ENCODE data around the gene CMTM3. TPM values are rescaled to one million over a fixed set of nuclear protein-coding genes. Genes with fewer than 3 reads are reported as not detected.

CMTM3 gene
- total and polyA plus RNA-seq, 9 of the 15 experiments (the other 6 are each of a cell fraction or from before 2014, with no cell fraction given) = 4.6 to 33.4 (median 17.5) TPM

DNA sequence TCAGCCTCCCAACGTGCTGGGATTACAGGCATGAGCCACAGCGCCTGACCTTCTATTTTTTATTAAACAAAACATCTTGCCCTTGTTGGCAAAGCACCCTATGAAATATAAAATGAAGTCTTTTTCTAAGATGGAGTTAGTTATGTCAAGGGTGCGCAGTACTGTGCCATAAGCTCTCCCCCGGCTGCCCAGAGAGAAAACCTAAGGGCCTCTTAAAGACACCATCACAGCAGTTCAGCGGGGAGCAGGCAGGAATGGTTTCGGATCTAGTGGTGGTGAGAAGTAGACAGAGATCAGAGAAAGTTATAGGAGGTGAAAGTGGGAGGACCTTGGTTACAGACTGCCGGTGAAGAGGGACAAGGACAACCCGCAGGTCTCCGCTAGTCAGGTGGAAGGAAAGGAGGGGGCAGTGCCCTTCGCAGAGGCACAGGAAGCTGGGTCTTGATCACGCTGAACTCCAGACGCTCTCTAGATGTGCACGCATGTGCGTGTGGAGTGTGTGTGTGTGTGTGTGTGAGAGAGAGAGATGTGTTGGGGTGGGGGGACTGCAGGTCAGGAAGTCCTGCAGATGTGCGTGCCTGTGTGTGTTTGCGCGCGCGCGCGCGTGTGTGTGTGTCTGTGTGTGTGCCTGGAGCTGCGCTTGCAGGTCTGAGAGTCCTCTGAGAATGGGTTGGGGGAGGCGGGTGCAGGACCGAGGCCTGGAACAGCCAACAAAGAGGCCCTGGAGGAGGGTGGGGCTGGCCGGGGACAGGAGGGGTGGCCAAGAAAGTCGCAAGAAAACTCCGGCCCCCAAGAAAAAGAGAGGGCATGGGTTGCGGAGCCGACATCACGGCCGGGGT, 748 bp upstream of the CMTM3 start (continued):
- TF ChIP-seq ZNF274 (IDR thresholded peaks at IDR 0.05; ENCODE audit: borderline replicate concordance, low read depth, low read length) = no peak
- no peak for TF ChIP-seq JUND (IDR thresholded peaks at IDR 0.05; ENCODE audit: borderline replicate concordance, low read depth, low read length)
- no peak for TF ChIP-seq JUND (tag; IDR thresholded peaks at IDR 0.05; ENCODE audit: borderline replicate concordance, low read depth, low read length)
- TF ChIP-seq POLR2AphosphoS2 (IDR thresholded peaks at IDR 0.05; ENCODE audit: low read length) = no peak
- no peak for TF ChIP-seq FOXJ3 (CRISPR knock-in tag; IDR thresholded peaks at IDR 0.05)
- TF ChIP-seq, protein P1, sequence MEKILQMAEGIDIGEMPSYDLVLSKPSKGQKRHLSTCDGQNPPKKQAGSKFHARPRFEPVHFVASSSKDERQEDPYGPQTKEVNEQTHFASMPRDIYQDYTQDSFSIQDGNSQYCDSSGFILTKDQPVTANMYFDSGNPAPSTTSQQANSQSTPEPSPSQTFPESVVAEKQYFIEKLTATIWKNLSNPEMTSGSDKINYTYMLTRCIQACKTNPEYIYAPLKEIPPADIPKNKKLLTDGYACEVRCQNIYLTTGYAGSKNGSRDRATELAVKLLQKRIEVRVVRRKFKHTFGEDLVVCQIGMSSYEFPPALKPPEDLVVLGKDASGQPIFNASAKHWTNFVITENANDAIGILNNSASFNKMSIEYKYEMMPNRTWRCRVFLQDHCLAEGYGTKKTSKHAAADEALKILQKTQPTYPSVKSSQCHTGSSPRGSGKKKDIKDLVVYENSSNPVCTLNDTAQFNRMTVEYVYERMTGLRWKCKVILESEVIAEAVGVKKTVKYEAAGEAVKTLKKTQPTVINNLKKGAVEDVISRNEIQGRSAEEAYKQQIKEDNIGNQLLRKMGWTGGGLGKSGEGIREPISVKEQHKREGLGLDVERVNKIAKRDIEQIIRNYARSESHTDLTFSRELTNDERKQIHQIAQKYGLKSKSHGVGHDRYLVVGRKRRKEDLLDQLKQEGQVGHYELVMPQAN (IDR thresholded peaks at IDR 0.05; ENCODE audit: borderline replicate concordance) = 0 out of 2 replicates have a peak, but pooled peaks have one; percentile 60
- TF ChIP-seq RB1 (IDR thresholded peaks at IDR 0.05; ENCODE audit: low read depth) = no peak
- no peak for TF ChIP-seq EP300 (IDR thresholded peaks at IDR 0.05; ENCODE audit: low read length)
- TF ChIP-seq ZNF707 (CRISPR knock-in tag; conservative IDR thresholded peaks at IDR 0.05) = peak; percentile 61; the same call in 1 of the 2 replicates
- TF ChIP-seq ZFP1 (CRISPR knock-in tag; IDR thresholded peaks at IDR 0.05) = peak; percentile 49; the same call in 1 of the 2 replicates
- TF ChIP-seq TRIM24 (IDR thresholded peaks at IDR 0.05) = peak in 1 of 2 experiments; percentile 29; a peak in 1 of 4 replicates
- TF ChIP-seq ZC3H11A (IDR thresholded peaks at IDR 0.05; ENCODE audit: low read depth, low read length) = no peak
- TF ChIP-seq, protein P2, sequence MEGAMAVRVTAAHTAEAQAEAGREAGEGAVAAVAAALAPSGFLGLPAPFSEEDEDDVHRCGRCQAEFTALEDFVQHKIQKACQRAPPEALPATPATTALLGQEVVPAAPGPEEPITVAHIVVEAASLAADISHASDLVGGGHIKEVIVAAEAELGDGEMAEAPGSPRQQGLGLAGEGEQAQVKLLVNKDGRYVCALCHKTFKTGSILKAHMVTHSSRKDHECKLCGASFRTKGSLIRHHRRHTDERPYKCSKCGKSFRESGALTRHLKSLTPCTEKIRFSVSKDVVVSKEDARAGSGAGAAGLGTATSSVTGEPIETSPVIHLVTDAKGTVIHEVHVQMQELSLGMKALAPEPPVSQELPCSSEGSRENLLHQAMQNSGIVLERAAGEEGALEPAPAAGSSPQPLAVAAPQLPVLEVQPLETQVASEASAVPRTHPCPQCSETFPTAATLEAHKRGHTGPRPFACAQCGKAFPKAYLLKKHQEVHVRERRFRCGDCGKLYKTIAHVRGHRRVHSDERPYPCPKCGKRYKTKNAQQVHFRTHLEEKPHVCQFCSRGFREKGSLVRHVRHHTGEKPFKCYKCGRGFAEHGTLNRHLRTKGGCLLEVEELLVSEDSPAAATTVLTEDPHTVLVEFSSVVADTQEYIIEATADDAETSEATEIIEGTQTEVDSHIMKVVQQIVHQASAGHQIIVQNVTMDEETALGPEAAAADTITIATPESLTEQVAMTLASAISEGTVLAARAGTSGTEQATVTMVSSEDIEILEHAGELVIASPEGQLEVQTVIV (CRISPR knock-in tag; IDR thresholded peaks at IDR 0.05; ENCODE audit: borderline replicate concordance) = no peak
- no peak for TF ChIP-seq ZFX (CRISPR knock-in tag; IDR thresholded peaks at IDR 0.05)
- TF ChIP-seq ZNF780A (CRISPR knock-in tag; IDR thresholded peaks at IDR 0.05) = no peak
- no peak for TF ChIP-seq ZNF140 (CRISPR knock-in tag; IDR thresholded peaks at IDR 0.05)
- TF ChIP-seq ZNF174 (CRISPR knock-in tag; IDR thresholded peaks at IDR 0.05) = no peak
- no peak for TF ChIP-seq HMG20A (CRISPR knock-in tag; conservative IDR thresholded peaks at IDR 0.05)
- peak; percentile 74; the same call in 1 of the 2 replicates for TF ChIP-seq TCFL5 (CRISPR knock-in tag; conservative IDR thresholded peaks at IDR 0.05)
- TF ChIP-seq, protein P3, sequence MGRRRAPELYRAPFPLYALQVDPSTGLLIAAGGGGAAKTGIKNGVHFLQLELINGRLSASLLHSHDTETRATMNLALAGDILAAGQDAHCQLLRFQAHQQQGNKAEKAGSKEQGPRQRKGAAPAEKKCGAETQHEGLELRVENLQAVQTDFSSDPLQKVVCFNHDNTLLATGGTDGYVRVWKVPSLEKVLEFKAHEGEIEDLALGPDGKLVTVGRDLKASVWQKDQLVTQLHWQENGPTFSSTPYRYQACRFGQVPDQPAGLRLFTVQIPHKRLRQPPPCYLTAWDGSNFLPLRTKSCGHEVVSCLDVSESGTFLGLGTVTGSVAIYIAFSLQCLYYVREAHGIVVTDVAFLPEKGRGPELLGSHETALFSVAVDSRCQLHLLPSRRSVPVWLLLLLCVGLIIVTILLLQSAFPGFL (CRISPR knock-in tag; IDR thresholded peaks at IDR 0.05) = no peak
- TF ChIP-seq TSC22D4 (tag; IDR thresholded peaks at IDR 0.05) = no peak
- no peak for TF ChIP-seq SMAD2 (IDR thresholded peaks at IDR 0.05; ENCODE audit: low read depth, low read length)
- TF ChIP-seq MXI1 (IDR thresholded peaks at IDR 0.05; ENCODE audit: low read depth, low read length) = no peak
- TF ChIP-seq KAT2B (IDR thresholded peaks at IDR 0.05; ENCODE audit: low read depth, low read length) = no peak
